Measurements from ENCODE around the gene AK1.
"Not testable (repeated sequence)": the region's sequence is repeated elsewhere in the genome, so short reads cannot be mapped to it uniquely, and the experiment has no call there.

Gene AK1

DNA sequence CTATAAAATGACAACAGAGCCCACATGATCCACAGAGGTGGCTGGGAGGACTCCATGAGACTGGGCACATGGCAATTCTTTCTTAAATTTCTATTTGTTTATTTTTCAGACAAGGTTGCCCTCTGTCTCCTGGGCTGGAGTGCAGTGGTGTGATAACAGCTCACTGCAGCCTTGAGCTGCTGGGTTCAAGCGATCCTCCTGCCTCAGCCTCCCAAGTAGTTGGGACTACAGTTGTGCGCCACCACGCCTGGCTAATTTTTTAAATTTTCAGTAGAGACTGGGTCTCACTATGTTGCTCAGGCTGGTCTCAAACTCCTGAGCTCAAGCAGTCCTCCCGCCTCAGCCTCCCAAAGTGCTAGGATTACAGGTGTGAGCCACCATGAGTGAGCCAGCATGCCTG, 31.9 kb downstream of the AK1 start:
- not testable (repeated sequence) for DNase-seq

- DNase-seq, result no peak
These were observed 32.6 kb downstream of the AK1 start for GRCh38 chr9:127844821-127845359.

DNA sequence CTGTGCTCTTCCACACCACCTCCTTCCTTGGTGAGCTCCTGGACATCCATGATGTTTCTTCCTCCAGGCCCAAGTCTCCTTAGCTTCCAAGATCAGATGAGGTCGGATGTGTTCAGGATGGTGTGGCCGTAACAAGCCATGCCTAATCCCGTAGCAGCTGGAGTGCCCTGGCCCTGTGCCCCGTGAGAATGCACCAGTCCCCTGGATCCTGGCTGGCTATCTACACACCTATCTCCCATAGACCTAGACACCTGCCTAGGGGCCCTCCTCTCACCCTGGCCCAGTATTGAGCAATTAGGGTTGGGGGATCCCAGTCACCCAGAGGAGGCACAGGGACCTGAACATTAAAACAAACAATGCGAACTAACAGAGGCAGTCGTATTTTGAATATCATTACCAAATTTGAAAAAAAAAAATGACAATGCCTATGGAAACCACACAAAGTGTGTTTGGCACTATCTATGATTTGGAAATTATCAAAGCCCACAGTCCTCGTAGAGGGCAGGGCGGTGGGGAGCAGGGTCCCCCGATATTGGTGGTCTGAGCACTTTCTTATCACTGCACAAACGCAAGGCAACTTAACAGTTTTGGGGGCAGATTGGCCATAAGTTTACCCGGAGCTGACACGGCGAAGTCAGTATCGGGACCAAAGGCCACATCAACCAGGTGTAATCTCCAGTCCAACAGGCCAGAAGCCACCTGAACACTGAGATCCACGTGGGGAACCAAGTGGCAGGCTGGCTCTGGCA, 36.2 kb downstream of the AK1 start:
- no peak for DNase-seq

- DNase-seq, result no peak
These were observed 38.9 kb downstream of the AK1 start for GRCh38 chr9:127838375-127839078.

DNA sequence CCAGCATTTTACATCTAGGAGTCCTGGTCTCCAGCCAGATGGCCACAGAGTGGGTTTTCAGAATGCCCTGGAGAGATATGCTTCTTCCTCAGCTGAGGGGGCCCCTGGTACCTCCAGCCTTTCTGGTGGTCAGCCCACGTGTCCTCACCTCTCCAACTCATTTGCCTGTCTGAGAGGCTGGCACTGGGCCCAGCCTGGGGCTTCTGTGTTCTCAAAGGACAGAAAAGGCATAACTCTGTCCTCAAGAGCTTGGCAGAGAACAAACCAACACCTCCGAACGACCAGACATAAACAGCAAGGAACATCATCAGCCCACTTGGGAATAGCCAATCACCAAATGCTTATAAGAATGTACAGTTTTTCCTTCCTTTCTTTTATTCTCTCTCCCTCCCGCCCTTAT, 40.1 kb downstream of the AK1 start:
- DNase-seq, result no peak

DNA sequence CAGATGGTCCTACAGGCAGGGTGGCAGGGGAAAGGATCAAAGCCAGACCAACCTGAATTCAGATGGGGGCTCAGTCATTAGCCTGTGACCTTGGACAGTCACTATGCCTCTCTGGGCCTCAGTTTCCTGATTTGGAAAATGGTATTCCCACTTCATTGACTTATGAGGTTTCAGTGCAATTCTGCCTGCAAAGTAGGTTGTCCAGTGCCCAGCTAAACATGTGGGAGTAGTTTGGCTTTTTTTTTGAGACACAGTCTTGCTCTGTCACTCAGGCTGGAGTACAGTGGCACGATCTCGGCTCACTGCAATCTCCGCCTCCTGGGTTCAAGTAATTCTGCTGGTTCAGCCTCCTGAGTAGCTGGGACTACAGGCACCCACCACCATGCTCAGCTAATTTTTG, 40.9 kb downstream of the AK1 start:
- DNase-seq, result not testable (repeated sequence)

- DNase-seq, result no peak
These were observed 41.4 kb downstream of the AK1 start for GRCh38 chr9:127835991-127836516.

GRCh38 chr9:127833555-127833954, 43.9 kb downstream of the AK1 start:
- DNase-seq, result no peak

- no peak for DNase-seq
These were observed 45.2 kb downstream of the AK1 start for GRCh38 chr9:127832248-127832647.

DNA sequence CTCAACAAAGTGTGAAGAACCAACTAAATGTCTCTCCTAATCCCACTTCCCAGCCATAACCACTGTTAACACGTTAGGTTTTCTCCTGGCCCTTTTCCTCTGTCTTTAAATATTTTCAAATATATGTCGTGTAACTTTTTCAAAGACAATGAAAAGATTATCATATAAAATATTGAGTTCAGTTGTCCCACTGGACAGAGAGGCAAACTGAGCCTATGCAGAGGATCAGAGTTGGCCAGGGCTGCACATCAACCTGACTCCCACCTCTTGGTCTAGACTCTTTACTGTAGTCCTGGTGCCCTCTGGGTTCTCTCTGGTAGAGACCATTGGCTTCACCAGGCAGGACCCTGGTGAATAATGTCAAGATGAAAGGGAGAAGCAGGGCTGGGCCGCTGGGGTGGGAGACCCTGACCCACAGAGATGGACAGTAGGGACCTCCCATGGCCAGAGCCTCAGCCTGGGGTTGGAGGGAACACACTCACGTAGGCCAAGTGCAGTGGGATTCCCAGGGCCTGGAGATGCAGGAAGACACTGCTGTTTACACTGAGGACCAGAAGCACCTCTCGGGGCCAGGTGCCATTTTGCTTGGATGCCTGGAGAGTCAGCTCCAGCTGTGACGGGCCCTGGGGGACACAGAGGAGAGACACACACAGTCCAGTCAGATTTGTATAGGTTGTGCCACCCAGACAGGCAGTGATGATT, 48.1 kb downstream of the AK1 start:
- no peak for DNase-seq

DNA sequence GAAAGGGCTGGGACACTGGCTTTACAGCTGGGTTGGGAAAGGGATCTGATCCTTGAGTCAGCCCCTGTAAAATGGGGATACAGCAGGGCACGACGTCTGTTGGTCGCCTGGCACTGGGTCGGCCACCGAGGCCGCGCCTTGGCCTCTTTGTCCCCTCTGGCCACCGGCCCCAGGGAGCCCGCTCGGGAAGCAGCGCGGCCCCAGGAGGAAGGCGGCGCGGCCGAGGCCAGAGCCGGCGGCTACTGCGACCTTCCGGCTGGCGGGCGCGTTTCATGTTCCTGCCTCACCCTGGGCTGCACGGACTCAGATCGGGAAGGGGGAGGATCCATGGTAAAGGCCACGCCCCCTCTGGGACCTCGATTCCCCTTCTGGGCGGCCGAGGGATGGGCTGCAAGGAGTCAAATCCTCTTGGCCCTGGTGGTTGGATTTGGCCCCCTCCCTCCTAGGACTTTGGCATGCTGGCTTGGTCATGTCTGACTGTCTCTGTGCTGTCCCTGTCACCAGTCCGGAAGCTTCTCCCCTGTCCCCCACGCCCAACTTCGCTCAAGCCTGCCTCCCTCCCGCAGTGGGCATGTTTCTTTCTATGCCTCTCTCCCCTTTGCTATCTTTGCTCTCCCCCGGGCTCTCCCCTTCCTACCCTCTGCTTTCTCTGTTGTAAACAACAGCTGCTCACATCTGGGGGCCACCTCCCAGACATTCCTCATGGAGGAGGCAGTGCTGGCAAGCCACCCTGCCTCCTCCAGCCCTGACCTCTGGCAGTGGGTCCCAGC, 49.0 kb downstream of the AK1 start:
- no peak for DNase-seq

GRCh38 chr9:127826253-127826913, 51.1 kb downstream of the AK1 start:
- DNase-seq, result no peak

DNA sequence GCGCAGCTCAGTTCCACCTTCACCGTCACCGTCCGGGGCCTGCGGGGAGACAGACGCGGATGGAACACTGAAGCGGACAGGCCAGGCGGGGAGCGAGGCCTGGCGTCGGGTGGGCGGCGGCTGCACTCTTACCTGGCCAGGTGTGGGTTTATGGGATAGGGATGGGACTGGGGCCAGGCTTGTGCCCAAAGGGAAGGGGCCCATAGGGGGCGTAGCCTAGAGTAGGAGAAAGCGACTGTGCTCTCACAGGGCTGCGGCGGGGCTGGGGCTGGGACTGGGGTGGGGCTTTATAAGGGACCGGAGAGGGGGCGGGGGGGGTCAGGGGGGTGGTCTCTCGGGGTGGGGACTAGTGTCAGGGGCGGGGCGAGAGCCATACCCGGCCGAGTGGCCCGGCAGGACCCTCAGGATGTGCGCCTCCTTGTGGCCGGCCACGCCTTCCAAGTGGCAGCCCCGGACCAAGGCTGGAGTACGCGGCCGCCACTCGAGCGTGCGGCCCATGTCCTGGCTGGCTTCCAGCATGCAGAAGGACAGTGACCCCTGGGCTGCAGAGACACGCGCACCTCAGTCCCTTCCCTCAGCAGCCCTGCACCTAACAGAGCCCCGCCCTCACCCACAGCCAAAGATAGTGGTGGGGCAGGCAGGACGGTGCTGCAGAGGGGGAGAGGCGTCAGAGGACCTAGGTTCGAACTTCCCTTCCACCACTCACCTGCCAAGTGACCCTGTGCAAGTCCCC, 52.0 kb downstream of the AK1 start:
- no peak for DNase-seq

DNA sequence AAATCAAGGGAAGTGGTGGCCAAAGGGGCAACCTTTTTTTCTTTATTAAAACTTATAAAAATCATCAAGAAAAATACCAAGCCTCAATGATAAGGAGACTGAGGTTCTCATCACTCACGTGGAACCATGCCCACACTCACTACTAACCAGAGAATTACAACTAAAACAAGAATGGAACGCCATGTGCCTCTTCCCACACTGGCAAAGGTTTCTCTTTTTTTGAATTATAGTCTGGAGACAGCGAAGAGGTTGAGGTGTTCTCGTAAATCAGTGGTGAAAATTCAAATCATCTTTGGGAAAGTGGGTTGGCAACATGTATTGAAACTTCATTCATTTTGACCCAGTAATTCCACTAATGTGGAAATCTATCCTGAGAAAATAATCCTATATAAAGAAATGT, 55.4 kb downstream of the AK1 start:
- DNase-seq, result no peak

GRCh38 chr9:127818574-127818973, 58.9 kb downstream of the AK1 start:
- DNase-seq, result no peak

DNA sequence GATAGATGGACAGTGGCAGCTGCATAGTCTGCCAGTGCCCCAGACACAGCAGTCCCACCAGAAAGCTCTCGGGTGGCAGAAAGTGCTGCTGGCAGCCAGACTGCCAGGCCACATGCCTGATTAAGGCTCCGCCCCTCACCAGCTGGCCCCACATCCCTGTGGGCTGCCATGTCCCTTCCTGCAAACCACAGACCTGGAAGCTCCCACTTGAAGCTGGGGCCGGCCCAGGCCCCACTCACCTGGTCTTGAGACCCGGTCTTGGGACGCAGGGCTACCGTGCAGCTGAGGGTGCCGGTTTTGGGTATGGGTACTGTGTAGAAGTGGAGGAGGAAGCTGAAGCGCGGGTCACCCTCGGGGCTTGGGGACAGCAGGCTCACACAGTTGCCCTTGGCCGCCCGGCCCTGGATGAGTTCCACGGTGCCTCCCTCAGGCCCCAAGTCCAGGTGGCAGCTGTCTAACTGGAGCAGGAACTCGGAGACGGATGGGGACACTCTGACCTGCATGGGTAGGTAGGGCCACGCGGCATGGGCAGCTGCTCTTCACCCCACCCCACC, 59.5 kb downstream of the AK1 start:
- no peak for DNase-seq

GRCh38 chr9:127816728-127817127, 60.7 kb downstream of the AK1 start:
- no peak for DNase-seq
